Hepatocyte (in vitro differentiated cells): ENCODE results near the gene STK32B.
"Not testable (repeated sequence)": the region's sequence is repeated elsewhere in the genome, so short reads cannot be mapped to it uniquely, and the experiment has no call there.

ENCODE experiments used
- CTCF ChIP-seq: fragments of 200-600 bp; sonication (generic); IDR thresholded peaks from 2 replicates; pipeline ENCODE4 v1.5.1; 2016; ENCODE audit warnings: antibody characterized with exemption, mild to moderate bottlenecking; ENCODE audit not compliant: poor library complexity
- EZH2 ChIP-seq: fragments of 200-600 bp; sonication (generic); IDR thresholded peaks from 2 replicates; pipeline ENCODE4 v1.6.1; 2016; ENCODE audit warnings: antibody characterized with exemption, mild to moderate bottlenecking, borderline replicate concordance
- EZH2phosphoT487 ChIP-seq: fragments of 200-600 bp; sonication (generic); IDR thresholded peaks from one replicate; pipeline ENCODE4 v1.6.1; 2018; ENCODE audit warnings: antibody characterized with exemption, mild to moderate bottlenecking, low read depth, moderate library complexity; ENCODE audit not compliant: unreplicated experiment, severe bottlenecking

- TF ChIP-seq CTCF, EZH2, EZH2phosphoT487: not testable (repeated sequence)
Measured at GRCh38 chr4:5443976-5444802, 392.9 kb downstream of the STK32B start.
